Measurements from ENCODE around the gene LRRC36. TPM values are rescaled to one million over a fixed set of nuclear protein-coding genes. Genes with fewer than 3 reads are reported as not detected.
A peak's percentile ranks its signal among the peaks of the same experiment; 100 is the strongest.

The LRRC36 gene
- polyA plus RNA-seq, 3 donors, result 0.65 to 3.2 (median 1.8) TPM

- Histone ChIP-seq H3K9ac (ENCODE audit: insufficient read depth, low read length, poor library complexity, severe bottlenecking) (no peak overlapping the region), H3K4me2 (replicated peaks; ENCODE audit: extremely low read depth, low read length, poor library complexity, severe bottlenecking) (no peak overlapping the region), H2AFZ (ENCODE audit: insufficient read depth, low read depth, low read length, poor library complexity, severe bottlenecking) (no peak overlapping the region), H4K20me1 (ENCODE audit: insufficient read depth, low read length) (no peaks in the 10 kb centered on the region), H3K27me3 (ENCODE audit: control insufficient read depth in 2 of 2, insufficient read depth in 2 of 2, low read length in 2 of 2) (no peaks in the 10 kb centered on the region), H3K36me3 (replicated peaks in 1 of 2; ENCODE audit: control insufficient read depth in 1 of 2, insufficient read depth in 2 of 2, low read length in 2 of 2) (no peaks in the 10 kb centered on the region), H3K9me3 (replicated peaks in 1 of 2; ENCODE audit: control insufficient read depth in 1 of 2, insufficient read depth in 1 of 2, low read length in 2 of 2) (no peaks in the 10 kb centered on the region), H3K4me1 (ENCODE audit: control insufficient read depth in 1 of 2, insufficient read depth in 2 of 2, low read length in 2 of 2) (no peaks in the 10 kb centered on the region), H3K27ac (ENCODE audit: low read depth in 1 of 2, low read length in 2 of 2) (no peak overlapping the region), H3K79me2 (ENCODE audit: insufficient read depth, low read length) (no peaks in the 10 kb centered on the region), H3K4me3 (replicated peaks in 1 of 3; ENCODE audit: low read depth in 2 of 3, low read length in 3 of 3) (no peak overlapping the region)
- peaks cover 3 to 6% (median 5%) of the 10 kb centered on the region in 3 donors for H3K27me3 Mint-ChIP-seq (ENCODE audit: low read depth in 3 of 3)
- 98% methylated on average over 15 of the region's 15 CpGs for WGBS (ENCODE audit: insufficient coverage)
- no peaks in the 10 kb centered on the region for H3K4me1 Mint-ChIP-seq
- no peaks in the 10 kb centered on the region for H3K9me3 Mint-ChIP-seq
- DNase-seq, result no peak
- no peak overlapping the region for H3K4me3 Mint-ChIP-seq
- H3K27ac Mint-ChIP-seq, result no peak overlapping the region
- intact Hi-C loops (cut with micrococcal nuclease), result no loop called here
- TF ChIP-seq CTCF (IDR thresholded peaks at IDR 0.05), result no peak
- no peaks in the 10 kb centered on the region for H3K36me3 Mint-ChIP-seq
Observed at GRCh38 chr16:67299269-67299668, 27.3 kb upstream of the LRRC36 start.

GRCh38 chr16:67301080-67301782 is 25.4 kb upstream of the LRRC36 start:
- no peak overlapping the region for H3K4me3 ChIP-seq (replicated peaks in 1 of 3; ENCODE audit: low read depth in 2 of 3, low read length in 3 of 3)
- H3K9me3 ChIP-seq (replicated peaks in 1 of 2; ENCODE audit: control insufficient read depth in 1 of 2, insufficient read depth in 1 of 2, low read length in 2 of 2), result no peaks in the 10 kb centered on the region
- Mint-ChIP-seq H3K4me1 (no peaks in the 10 kb centered on the region), H3K27ac (peak overlapping the region in 1 of 7 donors; percentile 73), H3K27me3 (ENCODE audit: low read depth in 3 of 3) (peaks cover 4 to 5% (median 5%) of the 10 kb centered on the region in 3 donors), H3K4me3 (peak overlapping the region in 1 of 2 donors; percentile 10), H3K9me3 (peaks cover 0 to 2% (median 0%) of the 10 kb centered on the region in 7 donors), H3K36me3 (no peaks in the 10 kb centered on the region)
- no peak overlapping the region for H3K27ac ChIP-seq (ENCODE audit: low read depth in 1 of 2, low read length in 2 of 2)
- WGBS (ENCODE audit: insufficient coverage), result 100% methylated on average over 2 of the region's 11 CpGs
- no peaks in the 10 kb centered on the region for H3K27me3 ChIP-seq (ENCODE audit: control insufficient read depth in 2 of 2, insufficient read depth in 2 of 2, low read length in 2 of 2)
- DNase-seq, result no peak
- no peak for TF ChIP-seq CTCF (IDR thresholded peaks at IDR 0.05)
- no peaks in the 10 kb centered on the region for H3K36me3 ChIP-seq (replicated peaks in 1 of 2; ENCODE audit: control insufficient read depth in 1 of 2, insufficient read depth in 2 of 2, low read length in 2 of 2)
- no peak overlapping the region for H2AFZ ChIP-seq (ENCODE audit: insufficient read depth, low read depth, low read length, poor library complexity, severe bottlenecking)
- no peak overlapping the region for H3K9ac ChIP-seq (ENCODE audit: insufficient read depth, low read length, poor library complexity, severe bottlenecking)
- H3K79me2 ChIP-seq (ENCODE audit: insufficient read depth, low read length), result no peaks in the 10 kb centered on the region
- no peaks in the 10 kb centered on the region for H3K4me1 ChIP-seq (ENCODE audit: control insufficient read depth in 1 of 2, insufficient read depth in 2 of 2, low read length in 2 of 2)
- intact Hi-C loops (cut with micrococcal nuclease), result no loop called here
- H4K20me1 ChIP-seq (ENCODE audit: insufficient read depth, low read length), result no peaks in the 10 kb centered on the region
- no peak overlapping the region for H3K4me2 ChIP-seq (replicated peaks; ENCODE audit: extremely low read depth, low read length, poor library complexity, severe bottlenecking)
